RWPE2 (cell line): ENCODE measurements around the gene CASQ1.

Source experiments
- ATAC-seq: fragments of 200-7000 bp; cut with Tn5 transposase; 3 replicates; pipeline ENCODE4 v1.9.1; 2021; ENCODE audit warnings: low read depth
- DNase-seq: peaks from one replicate; pipeline ENCODE4 v3.0.0-alpha.2; 2020; ENCODE audit warnings: low spot score
- H3K27ac ChIP-seq: fragments of 450-650 bp; 2 replicates; pipeline ENCODE4 v1.5.1; 2017; ENCODE audit warnings: mild to moderate bottlenecking; ENCODE audit not compliant: poor library complexity, severe bottlenecking
- H3K27me3 ChIP-seq: fragments of 250-450 bp; sonication (Bioruptor Pico); 2 replicates; pipeline ENCODE4 v1.5.1; 2021; ENCODE audit warnings: mild to moderate bottlenecking, moderate library complexity; ENCODE audit not compliant: insufficient read depth, poor library complexity, severe bottlenecking
- H3K36me3 ChIP-seq: fragments of 250-450 bp; sonication (Bioruptor Pico); 2 replicates; pipeline ENCODE4 v1.5.1; 2020; ENCODE audit warnings: low read depth, mild to moderate bottlenecking, moderate library complexity
- H3K4me1 ChIP-seq: fragments of 250-450 bp; sonication (Bioruptor Pico); 2 replicates; pipeline ENCODE4 v1.5.1; 2021; ENCODE audit warnings: mild to moderate bottlenecking, moderate library complexity; ENCODE audit not compliant: insufficient read depth, poor library complexity, severe bottlenecking
- H3K4me3 ChIP-seq: fragments of 250-450 bp; sonication (Bioruptor Pico); 2 replicates; pipeline ENCODE4 v1.5.1; 2021; ENCODE audit warnings: mild to moderate bottlenecking, moderate library complexity; ENCODE audit not compliant: severe bottlenecking
- H3K9me3 ChIP-seq: fragments of 250-450 bp; sonication (Bioruptor Pico); 2 replicates; pipeline ENCODE4 v1.5.1; 2021; ENCODE audit warnings: mild to moderate bottlenecking, moderate library complexity; ENCODE audit not compliant: severe bottlenecking
- CTCF ChIP-seq: fragments of 450-650 bp; IDR thresholded peaks from one replicate; pipeline ENCODE4 v1.5.1; 2017; ENCODE audit warnings: mild to moderate bottlenecking, moderate library complexity; ENCODE audit not compliant: poor library complexity, severe bottlenecking

The CASQ1 gene

DNA sequence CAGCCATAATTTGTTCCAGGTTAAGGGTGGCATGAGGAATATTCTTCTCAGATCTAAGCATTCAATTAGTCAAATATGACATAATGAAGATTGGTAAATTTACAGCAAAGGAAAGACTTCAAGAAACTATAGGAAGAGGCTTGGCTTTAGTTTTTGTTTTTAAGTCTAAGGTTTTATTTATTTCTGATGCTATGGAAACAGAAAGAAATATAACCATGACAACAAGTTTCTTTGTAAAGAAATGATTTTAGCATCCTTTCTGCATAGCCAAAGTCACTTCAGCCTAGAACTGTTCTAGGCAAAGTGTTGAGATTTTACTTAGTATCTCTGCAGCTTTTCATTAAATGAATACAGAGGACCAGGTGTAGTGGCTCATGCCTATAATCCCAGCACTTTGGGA, 42.5 kb downstream of the CASQ1 start:
- TF ChIP-seq CTCF = no peak
- no peak for ATAC-seq
- H3K4me1 ChIP-seq = no peaks in the 10 kb centered on the region
- no peak overlapping the region for H3K27ac ChIP-seq
- peaks cover 71% of the 10 kb centered on the region for H3K36me3 ChIP-seq
- no peaks in the 10 kb centered on the region for H3K27me3 ChIP-seq
- no peak overlapping the region for H3K4me3 ChIP-seq
- H3K9me3 ChIP-seq = no peaks in the 10 kb centered on the region
- no peak for DNase-seq

DNA sequence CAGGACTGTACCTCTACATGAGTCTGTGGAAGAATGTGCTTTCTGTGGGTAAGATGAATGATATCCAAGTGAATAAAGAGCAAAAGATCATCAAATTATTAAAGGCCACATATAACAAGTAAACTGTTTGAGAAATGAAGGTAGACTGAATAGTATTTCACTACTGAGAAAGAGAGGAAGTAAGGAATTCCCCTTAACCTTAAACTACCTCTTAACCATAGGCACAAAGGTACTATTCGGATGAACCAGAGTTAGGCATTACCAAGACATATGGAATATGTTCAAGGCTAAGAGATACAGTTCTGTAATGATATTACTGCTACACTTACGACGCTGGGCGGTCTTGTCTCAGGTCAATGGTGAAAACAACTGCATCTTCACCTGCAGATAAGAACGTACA, 46.4 kb downstream of the CASQ1 start:
- Histone ChIP-seq H3K4me3 (no peak overlapping the region), H3K36me3 (peaks cover 70% of the 10 kb centered on the region), H3K27ac (no peak overlapping the region), H3K27me3 (no peaks in the 10 kb centered on the region), H3K4me1 (no peaks in the 10 kb centered on the region), H3K9me3 (no peaks in the 10 kb centered on the region)
- TF ChIP-seq CTCF = no peak
- DNase-seq (no peak), ATAC-seq (no peak)

DNA sequence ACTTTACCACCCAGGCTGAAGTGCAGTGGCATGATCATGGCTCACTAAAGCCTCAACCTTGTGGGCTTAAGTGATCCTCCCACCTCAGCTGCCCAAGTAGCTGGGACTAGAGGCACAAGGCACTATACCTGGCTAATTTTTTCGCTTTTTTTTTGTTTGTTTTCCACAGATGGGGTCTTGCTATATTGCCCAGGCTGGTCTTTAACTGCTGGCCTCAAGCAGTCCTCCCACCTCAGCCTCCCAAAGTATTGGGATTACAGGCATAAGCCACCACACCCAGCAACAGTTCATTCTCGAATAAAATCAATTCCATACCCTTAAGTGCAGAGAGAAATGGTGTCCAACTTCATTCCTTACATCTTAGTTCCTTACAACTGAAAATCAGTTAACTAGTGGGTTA, 47.2 kb downstream of the CASQ1 start:
- DNase-seq = no peak
- Histone ChIP-seq H3K36me3 (peaks cover 70% of the 10 kb centered on the region), H3K4me3 (no peak overlapping the region), H3K27ac (no peak overlapping the region), H3K9me3 (no peaks in the 10 kb centered on the region), H3K27me3 (no peaks in the 10 kb centered on the region), H3K4me1 (no peaks in the 10 kb centered on the region)
- no peak for TF ChIP-seq CTCF
- ATAC-seq = no peak

GRCh38 chr1:160238408-160238807, 48.0 kb downstream of the CASQ1 start:
- peaks cover 75% of the 10 kb centered on the region for H3K36me3 ChIP-seq
- H3K4me3 ChIP-seq = no peak overlapping the region
- ATAC-seq (no peak), DNase-seq (no peak)
- no peak overlapping the region for H3K27ac ChIP-seq
- H3K4me1 ChIP-seq = no peaks in the 10 kb centered on the region
- H3K9me3 ChIP-seq = no peaks in the 10 kb centered on the region
- no peak for TF ChIP-seq CTCF
- no peaks in the 10 kb centered on the region for H3K27me3 ChIP-seq

DNA sequence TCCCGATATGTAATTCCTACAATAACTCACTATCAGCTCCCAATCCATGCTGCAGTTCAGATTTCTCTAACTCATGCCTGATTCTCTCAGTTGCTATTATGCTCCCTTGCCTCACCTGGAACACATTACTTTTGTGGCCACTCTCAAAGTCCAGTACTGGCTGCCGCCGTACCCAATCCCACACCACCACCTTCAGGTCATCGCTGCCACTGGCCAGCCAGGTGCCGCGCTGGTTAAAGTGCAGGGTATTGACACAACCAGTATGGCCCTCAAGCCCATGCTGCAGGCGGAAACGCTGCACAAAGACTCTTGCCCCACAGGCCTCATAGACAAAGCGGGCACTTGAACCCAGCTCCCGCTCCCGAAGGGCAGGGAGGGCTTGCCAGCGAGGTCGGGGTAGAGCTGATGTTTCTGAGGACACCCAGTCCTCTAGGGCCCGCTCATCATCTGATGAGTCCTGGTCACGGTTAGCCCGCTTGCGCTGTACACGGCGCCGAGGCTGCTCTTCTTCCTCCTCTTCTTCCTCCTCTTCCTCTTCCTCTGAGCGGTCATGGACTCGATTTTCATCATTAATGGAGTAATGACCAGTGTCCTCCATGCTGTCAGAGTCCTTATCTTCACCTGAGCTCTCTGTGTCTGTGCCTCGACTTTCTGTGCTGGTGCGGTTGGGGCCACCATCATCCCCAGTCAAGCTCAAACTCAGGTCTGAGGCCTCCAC, 49.4 kb downstream of the CASQ1 start:
- Histone ChIP-seq H3K27me3 (no peaks in the 10 kb centered on the region), H3K27ac (no peak overlapping the region), H3K4me3 (no peak overlapping the region), H3K9me3 (no peaks in the 10 kb centered on the region), H3K4me1 (no peaks in the 10 kb centered on the region), H3K36me3 (peaks cover 79% of the 10 kb centered on the region)
- DNase-seq = no peak
- no peak for ATAC-seq
- no peak for TF ChIP-seq CTCF
